Loucy (cell line): ENCODE measurements around the gene ADCY2.

Experiments used
- H2AFZ ChIP-seq: fragments of 200-600 bp; sonication (generic); 2 replicates; pipeline ENCODE4 v1.6.0; 2016; ENCODE audit warnings: antibody characterized with exemption, mild to moderate bottlenecking, low read length, moderate library complexity
- H3F3A ChIP-seq: fragments of 200-600 bp; 2 replicates; pipeline ENCODE4 v1.6.0; 2016; ENCODE audit warnings: antibody characterized with exemption, low read depth, mild to moderate bottlenecking
- H3K27me3 ChIP-seq: fragments of 200-600 bp; sonication (generic); 2 replicates; pipeline ENCODE4 v1.6.1; 2014; ENCODE audit warnings: low read length, mild to moderate bottlenecking; ENCODE audit not compliant: insufficient read depth, poor library complexity, severe bottlenecking
- H3K36me3 ChIP-seq: fragments of 200-600 bp; sonication (generic); 2 replicates; pipeline ENCODE4 v1.6.1; 2016; ENCODE audit warnings: low read length; ENCODE audit not compliant: insufficient read depth
- H3K4me1 ChIP-seq: fragments of 200-600 bp; sonication (generic); 2 replicates; pipeline ENCODE4 v1.5.1; 2014; ENCODE audit warnings: low read length, mild to moderate bottlenecking; ENCODE audit not compliant: insufficient read depth, poor library complexity, severe bottlenecking
- H3K4me2 ChIP-seq: fragments of 200-600 bp; sonication (generic); 2 replicates; pipeline ENCODE4 v1.6.0; 2014; ENCODE audit warnings: antibody characterized with exemption, low read length, low read depth, mild to moderate bottlenecking; ENCODE audit not compliant: poor library complexity, severe bottlenecking
- H3K4me3 ChIP-seq: fragments of 200-600 bp; sonication (generic); 2 replicates; pipeline ENCODE4 v1.5.1; 2014; ENCODE audit warnings: low read length, mild to moderate bottlenecking, mixed read lengths; ENCODE audit not compliant: poor library complexity, severe bottlenecking
- H3K79me2 ChIP-seq: fragments of 200-600 bp; sonication (generic); 2 replicates; pipeline ENCODE4 v1.6.1; 2014; ENCODE audit warnings: low read length; ENCODE audit not compliant: insufficient read depth
- H3K9ac ChIP-seq: fragments of 200-600 bp; sonication (generic); 2 replicates; pipeline ENCODE4 v1.6.0; 2014; ENCODE audit warnings: mild to moderate bottlenecking, low read depth, low read length, moderate library complexity; ENCODE audit not compliant: poor library complexity, severe bottlenecking
- H3K9me2 ChIP-seq: fragments of 200-600 bp; sonication (generic); replicated peaks from 2 replicates; pipeline ENCODE4 v1.6.1; 2016; ENCODE audit warnings: low read depth, low read length, mixed read lengths
- H3K9me3 ChIP-seq: fragments of 200-600 bp; sonication (generic); 2 replicates; pipeline ENCODE4 v1.6.1; 2014; ENCODE audit warnings: mild to moderate bottlenecking, antibody characterized with exemption, low read length, low read depth; ENCODE audit not compliant: insufficient read depth
- H4K20me1 ChIP-seq: fragments of 200-600 bp; sonication (generic); 2 replicates; pipeline ENCODE4 v1.6.0; 2014; ENCODE audit warnings: antibody characterized with exemption, low read length, mild to moderate bottlenecking; ENCODE audit not compliant: insufficient read depth, poor library complexity, severe bottlenecking
- CTCF ChIP-seq: fragments of 200-600 bp; sonication (generic); conservative IDR thresholded peaks from 2 replicates; pipeline ENCODE4 v1.5.1; 2014; ENCODE audit warnings: mild to moderate bottlenecking, antibody characterized with exemption, low read length
- EZH2phosphoT487 ChIP-seq: fragments of 200-600 bp; IDR thresholded peaks from 2 replicates; pipeline ENCODE4 v1.6.1; 2018; ENCODE audit warnings: antibody characterized with exemption, mild to moderate bottlenecking, moderate library complexity, borderline replicate concordance

Gene ADCY2

GRCh38 chr5:7851240-7851592 lies 455.3 kb downstream of the ADCY2 start:
- Histone ChIP-seq H3K9me3 (no peaks in the 10 kb centered on the region), H3K4me3 (no peak overlapping the region), H3K79me2 (no peaks in the 10 kb centered on the region), H3K4me1 (peaks cover 11% of the 10 kb centered on the region), H3K9ac (no peak overlapping the region), H2AFZ (no peak overlapping the region), H4K20me1 (no peaks in the 10 kb centered on the region), H3F3A (no peaks in the 10 kb centered on the region), H3K36me3 (no peaks in the 10 kb centered on the region), H3K4me2 (no peak overlapping the region), H3K27me3 (no peaks in the 10 kb centered on the region), H3K9me2 (no peaks in the 10 kb centered on the region)
- TF ChIP-seq CTCF (no peak), EZH2phosphoT487 (no peak)

- Histone ChIP-seq H4K20me1 (no peaks in the 10 kb centered on the region), H3K9me2 (no peaks in the 10 kb centered on the region), H3K36me3 (no peaks in the 10 kb centered on the region), H3K9me3 (no peaks in the 10 kb centered on the region), H3K9ac (no peak overlapping the region), H3K27me3 (no peaks in the 10 kb centered on the region), H3K4me2 (no peak overlapping the region), H2AFZ (0 out of 2 replicates have a peak overlapping the region, but pooled peaks have one; percentile 25), H3K4me1 (peaks cover 11% of the 10 kb centered on the region), H3K79me2 (no peaks in the 10 kb centered on the region), H3F3A (no peaks in the 10 kb centered on the region), H3K4me3 (no peak overlapping the region)
- TF ChIP-seq EZH2phosphoT487 = no peak
- TF ChIP-seq CTCF = no peak
Measured at GRCh38 chr5:7851617-7852289, 455.8 kb downstream of the ADCY2 start.

GRCh38 chr5:7852542-7852941 lies 456.6 kb downstream of the ADCY2 start:
- Histone ChIP-seq H3K4me1 (peaks cover 14% of the 10 kb centered on the region), H3K4me3 (no peak overlapping the region), H3K9me3 (no peaks in the 10 kb centered on the region), H3K36me3 (no peaks in the 10 kb centered on the region), H3K9ac (no peak overlapping the region), H3K9me2 (no peaks in the 10 kb centered on the region), H3K27me3 (no peaks in the 10 kb centered on the region), H3K79me2 (no peaks in the 10 kb centered on the region), H3F3A (no peaks in the 10 kb centered on the region), H2AFZ (no peak overlapping the region), H4K20me1 (no peaks in the 10 kb centered on the region), H3K4me2 (no peak overlapping the region)
- TF ChIP-seq CTCF (no peak), EZH2phosphoT487 (no peak)
